ENCODE measurements around the gene NOL11. TPM values are rescaled to one million over a fixed set of nuclear protein-coding genes. Genes with fewer than 3 reads are reported as not detected.
A peak's percentile ranks its signal among the peaks of the same experiment; 100 is the strongest.

The NOL11 gene
- total RNA-seq (10 to 100 TPM; 18.1 to 29.6 (median 22.5) TPM), polyA plus RNA-seq (10 to 100 TPM; 25.5 to 34.0 TPM)
- long read RNA-seq, donor 1, transcript NOL11-201 (18 exons, 2,947 nt), result major isoform, 18 of 22 reads
- long read RNA-seq, donor 1, partial matches to known transcripts, result 3 of 22 reads
- long read RNA-seq, donor 1, other reads (novel, unspliced or antisense), result 1 of 22 reads
- long read RNA-seq, donor 2, transcript NOL11-201 (18 exons, 2,947 nt), result major isoform, 107 of 132 reads
- long read RNA-seq, donor 2, partial matches to known transcripts, result 5 of 132 reads
- long read RNA-seq, donor 2, other reads (novel, unspliced or antisense), result 20 of 132 reads
- long read RNA-seq, donor 3, transcript NOL11-201 (18 exons, 2,947 nt), result major isoform, 18 of 24 reads
- long read RNA-seq, donor 3, partial matches to known transcripts, result 4 of 24 reads
- long read RNA-seq, donor 3, other reads (novel, unspliced or antisense), result 2 of 24 reads

- Histone ChIP-seq H3K36me3 (peaks cover 4 to 33% (median 30%) of the 10 kb centered on the region in 9 donors), H3K4me3 (peak within 1 kb of the TSS; percentile 62 to 99 (median 81)), H3K4me1 (peaks cover 0 to 24% (median 18%) of the 10 kb centered on the region in 12 donors), H3K27me3 (no peaks in the 10 kb centered on the region), H3K27ac (peak within 1 kb of the TSS; percentile 63 to 94 (median 84)), H3K9me3 (no peaks in the 10 kb centered on the region)
- peak; percentile 99 to 100 (median 99) for ATAC-seq
- TF ChIP-seq CTCF (IDR thresholded peaks at IDR 0.05) (peak; percentile 88 to 99 (median 94)), POLR2A (IDR thresholded peaks at IDR 0.05) (peak in 1 of 2 donors; percentile 86)
- 0 to 1% (median 0%) methylated on average over 32 to 49 of the region's 49 CpGs for WGBS, 4 donors
- intact Hi-C loops (cut with DNase I), result loop anchor here in 4 of 10 donors (1.0 to 10.0 kb wide), 4 partner anchors 107 to 353 kb away; partner anchors contain the start of genes BPTF (in 3 of the 4) and PSMD12 (in 1 of the 4)
- peak; percentile 99 to 100 (median 99) for DNase-seq
Observed at GRCh38 chr17:67717624-67718324, at the start of gene NOL11. TSS of gene NOL11 (plus strand) at chr17:67717936. CDS start at chr17:67717948, 12 bp downstream.

- H3K4me3 ChIP-seq, result no peak overlapping the region
- H3K36me3 ChIP-seq, result peaks cover 0 to 32% (median 2%) of the 10 kb centered on the region in 9 donors
- peaks cover 0 to 16% (median 4%) of the 10 kb centered on the region in 12 donors for H3K4me1 ChIP-seq
- intact Hi-C loops (cut with DNase I), result no loop called here
- DNase-seq, result no peak
- TF ChIP-seq POLR2A (IDR thresholded peaks at IDR 0.05) (no peak), CTCF (IDR thresholded peaks at IDR 0.05) (no peak)
- H3K27me3 ChIP-seq, result no peaks in the 10 kb centered on the region
- ATAC-seq, result no peak
- H3K9me3 ChIP-seq, result peaks cover 0 to 3% (median 0%) of the 10 kb centered on the region in 12 donors
- peak overlapping the region in 1 of 12 donors; percentile 9 for H3K27ac ChIP-seq
- 22 to 41% (median 33%) methylated on average over 3 of the region's 3 CpGs for WGBS, 4 donors
Observed at GRCh38 chr17:67671493-67671892, 46.2 kb upstream of the NOL11 start.

- Histone ChIP-seq H3K27me3 (no peaks in the 10 kb centered on the region), H3K36me3 (peaks cover 0 to 36% (median 2%) of the 10 kb centered on the region in 9 donors), H3K9me3 (peaks cover 0 to 3% (median 0%) of the 10 kb centered on the region in 12 donors), H3K27ac (no peak overlapping the region), H3K4me3 (no peak overlapping the region), H3K4me1 (peaks cover 0 to 24% (median 5%) of the 10 kb centered on the region in 12 donors)
- no peak for TF ChIP-seq CTCF (IDR thresholded peaks at IDR 0.05)
- no peak for TF ChIP-seq POLR2A (IDR thresholded peaks at IDR 0.05)
- DNase-seq (no peak), ATAC-seq (no peak)
- intact Hi-C loops (cut with DNase I), result no loop called here
- WGBS, 4 donors, result 90 to 96% (median 92%) methylated on average over 10 of the region's 10 CpGs
Observed at GRCh38 chr17:67672592-67673335, 45.0 kb upstream of the NOL11 start.

All from heart left ventricle (tissue), 16 donors.